Kidney (tissue), 14 donors: ENCODE data around the gene TNFRSF8. TPM values are rescaled to one million over a fixed set of nuclear protein-coding genes. Genes with fewer than 3 reads are reported as not detected.
"Not testable (repeated sequence)": the region's sequence is repeated elsewhere in the genome, so short reads cannot be mapped to it uniquely, and the experiment has no call there.

ENCODE experiments used
- DNase-seq, 5 donors: peaks; one replicate each; pipeline ENCODE4 v3.0.0-alpha.2; 2013 to 2020
- FAIRE-seq: peaks from 2 replicates; lab custom pipeline; 2012; peaks lifted over from hg19 to GRCh38; lab: Jason Lieb, UNC
- H3K27ac ChIP-seq, 2 donors: one replicate each; pipeline ENCODE4 v1.7.0; 2013; ENCODE audit warnings: low read depth in 2 of 2, low read length in 2 of 2, inconsistent platforms in 1 of 2
- H3K27me3 ChIP-seq: one replicate; pipeline ENCODE4 v1.7.1; 2013; ENCODE audit warnings: low read length, inconsistent platforms; ENCODE audit not compliant: control insufficient read depth, insufficient read depth
- H3K36me3 ChIP-seq, 3 donors: one replicate each; pipeline versions ENCODE4 v1.7.0 to v1.7.1; 2013; ENCODE audit warnings: low read length in 3 of 3, control low read depth in 1 of 3, inconsistent platforms in 1 of 3; ENCODE audit not compliant: insufficient read depth in 3 of 3, control insufficient read depth in 2 of 3
- H3K4me1 ChIP-seq, 3 donors: one replicate each; pipeline versions ENCODE4 v1.7.0 to v1.7.1; 2013; ENCODE audit warnings: low read length in 3 of 3, inconsistent platforms in 1 of 3, low read depth in 1 of 3; ENCODE audit not compliant: control insufficient read depth in 2 of 3, insufficient read depth in 2 of 3
- H3K4me3 ChIP-seq, 3 donors: one replicate each; pipeline versions ENCODE4 v1.7.0 to v1.8.1; 2013; ENCODE audit warnings: low read length in 3 of 3, control low read depth in 1 of 3, inconsistent platforms in 1 of 3
- H3K9ac ChIP-seq, 3 donors: one replicate each; pipeline versions ENCODE4 v1.7.0 to v1.7.1; 2013; ENCODE audit warnings: low read length in 3 of 3, control low read depth in 1 of 3, inconsistent platforms in 1 of 3
- H3K9me3 ChIP-seq, 3 donors: one replicate each; pipeline versions ENCODE4 v1.7.0 to v1.7.1; 2013; ENCODE audit warnings: low read length in 3 of 3, control low read depth in 1 of 3, inconsistent platforms in 1 of 3; ENCODE audit not compliant: control insufficient read depth in 2 of 3, insufficient read depth in 1 of 3
- CTCF ChIP-seq: IDR thresholded peaks from 3 replicates; pipeline ENCODE4 v1.5.1; 2012; ENCODE audit warnings: mild to moderate bottlenecking, moderate library complexity, borderline replicate concordance; ENCODE audit not compliant: insufficient read depth; ENCODE audit errors: extremely low read depth
- intact Hi-C: fragments of 100-400 bp; cut with DNase I; formaldehyde crosslinking; loops from one replicate; pipeline ENCODE4 v1.11.1; 2022
- polyA plus RNA-seq: library from polyadenylated mRNA; stranded (reverse); fragments of 350-450 nt; fragmentation: Illumina TruSeq; extraction: RNeasy Lipid Tissue Mini Kit (QIAGEN cat#74804); gene quantifications from one replicate; pipeline ENCODE4 v1.2.3, GENCODE V29; 2014; ENCODE audit warnings: low read depth, low replicate concordance; ENCODE audit not compliant: insufficient read depth
- total RNA-seq: library from RNA; stranded (reverse); fragmentation: NEBNext Ultra II Directional; extraction: Animal tissue kit (Norgen Biotek cat#: 25700); gene quantifications from one replicate; pipeline ENCODE4 v1.2.1, GENCODE V29; 2021
- donor health status: control.
- donor health status: control.
- donor health status: control.
- donor health status: control.
- donor health status: control.
- donor health status: DM: yes; HTN: yes; CAD: no.
- donor health status: Normal renal cell carcinoma (clear cell type).

The TNFRSF8 gene
- total and polyA plus RNA-seq, 2 donors from 2014 or later = 0.94 to 0.97 TPM

DNA sequence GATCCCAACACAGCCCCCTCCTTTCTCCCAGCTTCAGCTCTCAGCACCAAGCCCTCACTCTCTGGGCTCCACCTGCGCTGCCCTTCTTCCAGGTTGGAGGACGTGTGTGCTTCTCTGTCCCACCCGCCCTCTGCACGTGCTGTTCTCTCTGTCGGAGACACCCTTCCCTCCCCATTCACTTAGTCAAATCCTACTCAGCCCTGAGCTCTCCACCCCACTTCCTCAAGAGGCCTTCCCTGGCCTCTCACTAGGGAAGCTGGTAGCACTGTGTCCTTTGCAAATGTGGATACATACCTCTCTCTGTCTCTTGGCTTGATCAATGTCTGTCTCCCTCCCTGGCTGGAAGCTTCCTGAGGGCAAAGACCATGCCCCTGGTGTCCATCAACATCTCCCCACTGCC is 43.0 kb downstream of the TNFRSF8 start:
- no peaks in the 10 kb centered on the region for H3K4me1 ChIP-seq
- H3K9me3 ChIP-seq = no peaks in the 10 kb centered on the region
- DNase-seq = no peak
- no peak overlapping the region for H3K27ac ChIP-seq
- no peak overlapping the region for H3K4me3 ChIP-seq
- H3K36me3 ChIP-seq = no peaks in the 10 kb centered on the region
- H3K9ac ChIP-seq = no peak overlapping the region
- no peaks in the 10 kb centered on the region for H3K27me3 ChIP-seq
- FAIRE-seq = no peak
- intact Hi-C loops = no loop called here
- TF ChIP-seq CTCF = no peak

- H3K27me3 ChIP-seq, H3K36me3 ChIP-seq, H3K4me1 ChIP-seq, intact Hi-C loops, H3K9me3 ChIP-seq, H3K9ac ChIP-seq, FAIRE-seq, H3K4me3 ChIP-seq, DNase-seq, H3K27ac ChIP-seq: not testable (repeated sequence)
Observed at GRCh38 chr1:12106861-12107260, 43.8 kb downstream of the TNFRSF8 start.

GRCh38 chr1:12107718-12108117 is 44.6 kb downstream of the TNFRSF8 start:
- H3K27me3 ChIP-seq = no peaks in the 10 kb centered on the region
- no peak overlapping the region for H3K9ac ChIP-seq
- DNase-seq (no peak), FAIRE-seq (no peak)
- intact Hi-C loops = no loop called here
- TF ChIP-seq CTCF = no peak
- H3K4me3 ChIP-seq = no peak overlapping the region
- no peaks in the 10 kb centered on the region for H3K9me3 ChIP-seq
- H3K4me1 ChIP-seq = no peaks in the 10 kb centered on the region
- no peaks in the 10 kb centered on the region for H3K36me3 ChIP-seq
- H3K27ac ChIP-seq = no peak overlapping the region

- H3K27me3 ChIP-seq = no peaks in the 10 kb centered on the region
- FAIRE-seq (no peak), DNase-seq (no peak)
- intact Hi-C loops = no loop called here
- H3K36me3 ChIP-seq = no peaks in the 10 kb centered on the region
- H3K9me3 ChIP-seq = no peaks in the 10 kb centered on the region
- H3K9ac ChIP-seq = no peak overlapping the region
- no peak for TF ChIP-seq CTCF
- H3K4me3 ChIP-seq = no peak overlapping the region
- H3K4me1 ChIP-seq = no peaks in the 10 kb centered on the region
- H3K27ac ChIP-seq = no peak overlapping the region
Observed at GRCh38 chr1:12109901-12110300, 46.8 kb downstream of the TNFRSF8 start.
